Vagina (tissue), 2 donors: ENCODE data around the gene SLC43A1. TPM values are rescaled to one million over a fixed set of nuclear protein-coding genes. Genes with fewer than 3 reads are reported as not detected.

ENCODE experiments used
- DNase-seq, 2 donors: peaks; one replicate each; pipeline ENCODE4 v3.0.0-alpha.2; 2017; ENCODE audit errors: extremely low spot score in 2 of 2
- H3K27ac ChIP-seq: fragments of 200-600 bp; sonication (generic); one replicate; pipeline ENCODE4 v1.5.1; 2019
- H3K27me3 ChIP-seq: fragments of 200-600 bp; sonication (generic); one replicate; pipeline ENCODE4 v1.5.1; 2019
- H3K36me3 ChIP-seq, 2 donors: fragments of 200-600 bp; sonication (generic); one replicate each; pipeline ENCODE4 v1.5.1; 2017 to 2019
- H3K4me1 ChIP-seq: fragments of 200-600 bp; sonication (generic); one replicate; pipeline ENCODE4 v1.5.1; 2019
- H3K4me3 ChIP-seq, 2 donors: fragments of 200-600 bp; sonication (generic); 1 replicate in 1 of 2; 2 replicates in 1 of 2; pipeline ENCODE4 v1.5.1; 2016 to 2019
- H3K9me3 ChIP-seq: fragments of 200-600 bp; sonication (generic); one replicate; pipeline ENCODE4 v1.5.1; 2019
- POLR2A ChIP-seq, 2 donors: fragments of 450-650 bp; IDR thresholded peaks; one replicate each; pipeline ENCODE4 v1.6.1; 2017; ENCODE audit warnings: antibody characterized with exemption in 2 of 2, mild to moderate bottlenecking in 2 of 2, moderate library complexity in 2 of 2
- POLR2AphosphoS5 ChIP-seq, 2 donors: sonication (generic); formaldehyde crosslinking; IDR thresholded peaks; one replicate each; pipeline ENCODE4 v1.9.0; 2017; ENCODE audit warnings: antibody characterized with exemption in 2 of 2, mild to moderate bottlenecking in 2 of 2, low read depth in 1 of 2; ENCODE audit not compliant: insufficient read depth in 1 of 2
- intact Hi-C: fragments of 100-400 bp; cut with DNase I; formaldehyde crosslinking; loops from one replicate; pipeline ENCODE4 v1.15.1; 2023
- total RNA-seq: library from RNA; depleted of rRNA; stranded (reverse); fragments of >200 nt; gene quantifications from one replicate; pipeline ENCODE4 v1.2.3, GENCODE V29; 2016
- TF ChIP-seq, protein P1 (sequence below), 3 experiments: fragments of 450-650 bp in 2 of 3; fragments of 200-600 bp in 1 of 3; sonication (generic) in 1 of 3; IDR thresholded peaks; one replicate each; pipeline ENCODE4 v1.5.1; 2017 to 2019; ENCODE audit warnings: antibody characterized with exemption in 3 of 3, mild to moderate bottlenecking in 2 of 3, moderate library complexity in 2 of 3

Gene SLC43A1
- total RNA-seq, 1 donor from 2014 or later, result 22.6 TPM

DNA sequence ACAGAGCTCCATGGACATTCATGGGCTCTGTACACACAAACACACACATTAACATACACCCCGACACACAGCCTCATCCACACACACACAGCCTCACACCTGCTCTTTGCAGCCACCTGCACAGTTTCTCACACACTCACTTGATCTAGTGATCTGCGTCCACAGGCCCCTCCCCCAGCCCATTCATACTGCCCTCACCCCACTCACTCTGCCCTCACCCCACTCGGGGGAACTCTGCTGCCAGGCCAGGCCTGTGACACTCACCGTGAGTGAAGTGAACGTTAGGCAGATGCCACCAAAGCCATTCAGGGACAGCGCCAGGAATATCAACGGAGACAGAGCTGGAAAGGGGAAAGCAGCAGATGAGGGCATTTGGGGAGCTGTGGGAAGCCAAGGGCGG, 15.0 kb downstream of the SLC43A1 start:
- TF ChIP-seq POLR2AphosphoS5 (IDR thresholded peaks at IDR 0.05; ENCODE audit: insufficient read depth in 1 of 2, low read depth in 1 of 2), result no peak
- TF ChIP-seq POLR2A (IDR thresholded peaks at IDR 0.05), result no peak
- TF ChIP-seq, protein P1, sequence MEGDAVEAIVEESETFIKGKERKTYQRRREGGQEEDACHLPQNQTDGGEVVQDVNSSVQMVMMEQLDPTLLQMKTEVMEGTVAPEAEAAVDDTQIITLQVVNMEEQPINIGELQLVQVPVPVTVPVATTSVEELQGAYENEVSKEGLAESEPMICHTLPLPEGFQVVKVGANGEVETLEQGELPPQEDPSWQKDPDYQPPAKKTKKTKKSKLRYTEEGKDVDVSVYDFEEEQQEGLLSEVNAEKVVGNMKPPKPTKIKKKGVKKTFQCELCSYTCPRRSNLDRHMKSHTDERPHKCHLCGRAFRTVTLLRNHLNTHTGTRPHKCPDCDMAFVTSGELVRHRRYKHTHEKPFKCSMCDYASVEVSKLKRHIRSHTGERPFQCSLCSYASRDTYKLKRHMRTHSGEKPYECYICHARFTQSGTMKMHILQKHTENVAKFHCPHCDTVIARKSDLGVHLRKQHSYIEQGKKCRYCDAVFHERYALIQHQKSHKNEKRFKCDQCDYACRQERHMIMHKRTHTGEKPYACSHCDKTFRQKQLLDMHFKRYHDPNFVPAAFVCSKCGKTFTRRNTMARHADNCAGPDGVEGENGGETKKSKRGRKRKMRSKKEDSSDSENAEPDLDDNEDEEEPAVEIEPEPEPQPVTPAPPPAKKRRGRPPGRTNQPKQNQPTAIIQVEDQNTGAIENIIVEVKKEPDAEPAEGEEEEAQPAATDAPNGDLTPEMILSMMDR (IDR thresholded peaks at IDR 0.05), result no peak
- Histone ChIP-seq H3K36me3 (peaks cover 0 to 5% of the 10 kb centered on the region in 2 donors), H3K27ac (peak overlapping the region; percentile 85), H3K4me3 (no peak overlapping the region), H3K4me1 (peaks cover 25% of the 10 kb centered on the region), H3K9me3 (no peaks in the 10 kb centered on the region), H3K27me3 (no peaks in the 10 kb centered on the region)
- intact Hi-C loops, result no loop called here
- no peak for DNase-seq

DNA sequence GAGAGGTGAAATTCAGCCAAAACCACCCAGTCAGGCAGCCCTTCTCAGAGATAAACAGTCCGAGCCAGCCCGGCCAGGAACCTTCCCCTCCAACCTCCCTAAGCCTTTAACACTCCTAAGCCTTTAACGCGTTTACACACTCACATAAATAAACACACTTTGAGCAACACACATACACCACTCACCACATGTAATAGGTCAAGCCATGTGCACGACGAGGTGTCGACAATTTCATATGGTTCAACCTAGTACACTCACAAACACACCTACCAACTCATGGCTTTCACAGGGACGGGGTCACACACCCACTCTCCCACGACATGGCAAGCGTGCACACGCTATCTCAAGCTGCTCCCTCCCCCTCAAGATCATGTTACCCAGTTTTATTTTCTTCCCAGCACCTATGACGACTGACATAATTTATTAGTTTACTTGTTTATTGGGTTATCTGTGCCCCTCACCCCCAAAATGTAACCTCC, 15.5 kb downstream of the SLC43A1 start:
- Histone ChIP-seq H3K4me1 (peaks cover 25% of the 10 kb centered on the region), H3K36me3 (peaks cover 0 to 8% of the 10 kb centered on the region in 2 donors), H3K4me3 (peak overlapping the region; percentile 33 to 34)

DNA sequence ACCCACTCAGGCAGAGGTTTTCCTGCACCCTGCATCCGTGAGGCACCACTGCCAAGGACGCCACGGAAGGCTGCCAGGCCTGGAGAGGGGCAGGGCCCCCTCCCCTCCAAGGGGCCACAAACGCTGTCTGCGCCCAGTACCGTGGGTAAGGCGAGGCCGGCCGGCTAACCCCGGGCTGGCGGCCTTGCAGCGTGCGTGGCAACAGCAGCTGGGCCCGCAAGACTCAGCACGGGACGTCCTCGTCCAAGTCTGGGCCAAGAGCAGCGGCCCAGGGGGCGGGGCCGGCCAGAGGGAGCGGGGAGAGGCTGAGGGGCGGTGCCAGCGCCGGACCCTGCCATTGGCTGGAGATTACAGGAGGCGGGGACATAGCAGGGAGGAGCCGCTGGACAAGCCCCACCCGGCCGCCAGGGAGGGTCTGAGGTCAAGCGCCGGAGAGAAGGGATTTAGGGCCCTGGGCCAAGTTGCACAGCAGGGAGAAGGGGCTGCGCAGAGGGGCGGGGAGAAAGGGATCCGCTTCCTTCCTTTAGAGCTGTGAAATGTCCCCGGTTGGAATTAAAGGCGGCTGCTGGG, 16.0 kb downstream of the SLC43A1 start:
- H3K27me3 ChIP-seq, result no peaks in the 10 kb centered on the region
- TF ChIP-seq POLR2A (IDR thresholded peaks at IDR 0.05) (no peak), POLR2AphosphoS5 (IDR thresholded peaks at IDR 0.05; ENCODE audit: insufficient read depth in 1 of 2, low read depth in 1 of 2) (peak; percentile 70 to 81)
- TF ChIP-seq, protein P1 (IDR thresholded peaks at IDR 0.05), result no peak
- H3K4me1 ChIP-seq, result peaks cover 25% of the 10 kb centered on the region
- H3K27ac ChIP-seq, result peak overlapping the region; percentile 85
- peak in 1 of 2 donors; percentile 94 for DNase-seq
- no peaks in the 10 kb centered on the region for H3K9me3 ChIP-seq
- peaks cover 0 to 8% of the 10 kb centered on the region in 2 donors for H3K36me3 ChIP-seq
- intact Hi-C loops, result loop anchor here (10.0 kb wide), 1 partner anchor 155 kb away; no protein-coding TSS in a partner anchor
- H3K4me3 ChIP-seq, result peak overlapping the region; percentile 33 to 34

More for the DNA sequence above, 15.5 kb downstream of the SLC43A1 start:
- Histone ChIP-seq H3K27ac (peak overlapping the region; percentile 85), H3K27me3 (no peaks in the 10 kb centered on the region), H3K9me3 (no peaks in the 10 kb centered on the region)
- intact Hi-C loops, result loop anchor here (10.0 kb wide), 1 partner anchor 155 kb away; no protein-coding TSS in a partner anchor
- no peak for DNase-seq
- TF ChIP-seq POLR2A (IDR thresholded peaks at IDR 0.05) (no peak), POLR2AphosphoS5 (IDR thresholded peaks at IDR 0.05; ENCODE audit: insufficient read depth in 1 of 2, low read depth in 1 of 2) (no peak)
- TF ChIP-seq, protein P1 (IDR thresholded peaks at IDR 0.05), result no peak

DNA sequence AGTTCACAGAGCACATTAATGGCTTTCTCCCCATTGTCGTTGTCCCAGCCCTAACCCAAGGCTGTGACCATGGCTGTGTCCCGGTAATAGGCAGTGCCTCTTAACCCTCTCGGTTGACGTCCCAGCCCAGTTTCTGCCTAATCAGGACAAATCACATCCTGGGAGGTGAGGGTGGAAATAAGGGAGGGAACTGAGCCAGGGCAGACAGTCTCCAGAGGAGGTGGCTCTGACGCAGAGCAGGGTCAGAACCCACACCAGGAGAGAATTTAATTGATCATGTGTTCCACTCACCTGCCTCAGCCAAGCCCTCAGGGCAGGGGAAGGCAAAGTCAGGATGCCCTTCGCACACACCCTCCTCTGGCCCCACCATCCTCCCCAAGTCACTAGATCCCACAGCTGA, 17.0 kb downstream of the SLC43A1 start:
- intact Hi-C loops, result loop anchor here (10.0 kb wide), 1 partner anchor 154 kb away; no protein-coding TSS in a partner anchor

More for the DNA sequence above, 17.0 kb downstream of the SLC43A1 start:
- Histone ChIP-seq H3K36me3 (peaks cover 0 to 8% of the 10 kb centered on the region in 2 donors), H3K9me3 (no peaks in the 10 kb centered on the region), H3K27ac (peak overlapping the region; percentile 85), H3K27me3 (no peaks in the 10 kb centered on the region), H3K4me1 (peaks cover 25% of the 10 kb centered on the region), H3K4me3 (no peak overlapping the region)
- no peak for TF ChIP-seq POLR2A (IDR thresholded peaks at IDR 0.05)
- no peak for TF ChIP-seq POLR2AphosphoS5 (IDR thresholded peaks at IDR 0.05; ENCODE audit: insufficient read depth in 1 of 2, low read depth in 1 of 2)
- TF ChIP-seq, protein P1 (IDR thresholded peaks at IDR 0.05), result no peak
- no peak for DNase-seq
